GM18873 (cell line): ENCODE measurements around the gene KNSTRN.
A peak's percentile ranks its signal among the peaks of the same experiment; 100 is the strongest.

Source experiments
- ATAC-seq: cut with Tn5 transposase; IDR thresholded peaks from one replicate; pipeline ENCODE4 v1.9.1; 2021; ENCODE audit warnings: mild to moderate bottlenecking, moderate library complexity, moderate number of reproducible peaks; ENCODE audit not compliant: unreplicated experiment, low FRiP score

Gene KNSTRN

DNA sequence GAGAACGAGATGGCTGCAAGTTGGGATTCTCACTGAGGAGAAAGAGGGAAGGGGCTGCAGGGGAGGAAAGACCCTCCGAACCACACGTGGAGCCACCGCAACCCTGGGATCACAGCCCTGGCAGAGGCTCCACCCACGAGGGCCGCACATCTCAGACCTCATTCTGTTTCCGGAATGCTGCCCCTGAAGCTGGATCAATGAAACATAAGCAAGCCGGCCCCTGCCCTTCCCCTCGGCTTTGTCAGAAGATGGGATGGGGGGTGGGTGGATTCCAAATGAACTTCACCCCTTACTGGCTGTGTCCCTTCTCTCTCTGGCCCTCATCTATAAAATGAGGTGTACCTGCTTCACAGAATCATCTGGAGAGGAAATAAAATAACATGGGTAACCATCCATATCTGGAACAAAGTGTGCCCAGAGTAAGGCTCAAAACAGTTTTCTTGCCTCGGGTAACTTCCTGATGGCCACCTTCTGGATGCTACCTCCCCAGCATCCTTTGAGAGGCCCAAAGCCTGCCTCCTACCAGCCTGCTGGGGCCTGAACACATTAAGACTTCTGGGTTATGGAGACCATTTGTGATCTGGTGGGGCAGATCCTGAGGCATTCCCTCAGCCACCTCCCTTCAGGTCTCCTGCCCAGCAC is 37.2 kb upstream of the KNSTRN start:
- ATAC-seq: no peak

DNA sequence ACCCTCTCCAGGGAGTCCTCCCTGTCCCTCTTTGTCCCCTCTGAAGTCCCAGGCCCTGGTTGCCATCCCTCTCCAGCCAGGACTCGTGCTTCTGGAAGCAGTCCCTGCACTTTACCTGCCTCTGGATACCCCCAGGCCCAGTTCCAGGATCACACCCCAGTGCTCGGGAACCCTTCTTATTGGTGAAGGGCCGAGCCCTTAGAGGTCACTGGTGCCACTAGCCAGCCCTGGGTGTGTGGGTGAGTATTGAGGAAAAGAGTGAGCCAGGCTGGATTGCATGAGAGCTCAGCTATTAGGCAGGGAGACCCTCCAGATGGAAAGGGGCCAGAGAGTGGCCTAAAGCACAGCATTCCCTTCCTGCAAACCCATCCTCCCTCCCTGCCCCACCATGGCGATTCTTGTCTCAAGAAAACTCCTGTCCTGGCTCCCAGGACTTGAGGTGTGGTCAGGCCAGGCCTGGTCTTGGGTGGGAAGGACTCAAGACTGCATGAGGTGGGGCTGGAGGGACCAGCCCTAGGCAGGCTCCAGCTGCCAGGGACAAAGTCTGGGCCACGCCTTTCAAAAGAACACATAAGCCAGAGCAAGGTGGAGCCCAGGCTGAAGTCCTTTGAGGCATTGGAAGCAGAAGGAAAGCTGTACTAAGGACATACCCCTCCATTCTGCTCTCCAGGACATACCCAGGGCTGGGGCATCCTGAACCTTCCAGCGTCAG is 36.5 kb upstream of the KNSTRN start:
- no peak for ATAC-seq

DNA sequence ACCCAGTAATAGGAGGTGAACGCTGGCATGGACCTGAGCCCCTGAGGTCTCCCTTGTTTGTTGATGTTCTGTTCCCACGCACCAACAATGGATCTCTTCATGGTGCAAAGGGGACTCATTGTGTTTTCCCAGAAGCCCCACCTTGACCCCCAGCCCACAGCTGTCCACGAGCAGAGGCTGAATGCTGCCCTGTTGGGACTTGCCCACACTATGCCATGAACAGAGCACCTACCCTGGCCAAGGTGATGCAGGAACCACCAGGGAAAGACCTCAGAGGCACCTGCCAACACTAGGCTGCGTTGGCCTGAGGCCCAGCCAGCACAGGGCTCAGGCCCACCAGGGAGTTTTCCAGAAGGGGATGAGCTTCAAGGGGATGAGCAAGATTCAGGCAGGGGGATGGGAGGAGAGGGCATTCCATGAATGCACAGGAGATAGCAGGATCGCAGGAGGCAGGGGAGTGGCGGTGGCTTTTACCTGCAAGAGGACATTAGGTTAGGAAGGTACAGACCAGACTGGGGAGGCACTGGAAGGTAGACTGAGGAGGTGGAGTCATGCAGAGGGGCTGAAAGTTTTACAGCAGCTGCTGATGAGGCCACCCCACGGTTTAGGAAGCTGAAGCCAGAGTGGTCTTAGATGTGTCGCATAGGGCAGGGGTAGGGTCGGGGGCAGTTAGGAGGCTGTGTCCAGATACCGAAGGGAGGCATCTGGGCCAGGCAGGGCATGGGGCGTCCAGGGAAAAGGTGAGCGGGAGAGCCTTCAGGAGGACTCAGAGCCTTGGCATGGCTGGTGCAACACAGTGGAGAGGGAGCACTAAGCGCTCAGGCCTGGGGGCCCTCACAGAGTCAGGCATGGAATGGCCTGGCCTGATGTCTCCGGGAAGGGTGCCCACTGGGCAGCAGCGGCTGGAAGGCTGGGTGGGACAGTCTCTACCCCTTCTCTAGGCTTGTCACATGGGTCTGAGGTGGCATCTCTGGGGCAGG is 35.7 kb upstream of the KNSTRN start:
- no peak for ATAC-seq

DNA sequence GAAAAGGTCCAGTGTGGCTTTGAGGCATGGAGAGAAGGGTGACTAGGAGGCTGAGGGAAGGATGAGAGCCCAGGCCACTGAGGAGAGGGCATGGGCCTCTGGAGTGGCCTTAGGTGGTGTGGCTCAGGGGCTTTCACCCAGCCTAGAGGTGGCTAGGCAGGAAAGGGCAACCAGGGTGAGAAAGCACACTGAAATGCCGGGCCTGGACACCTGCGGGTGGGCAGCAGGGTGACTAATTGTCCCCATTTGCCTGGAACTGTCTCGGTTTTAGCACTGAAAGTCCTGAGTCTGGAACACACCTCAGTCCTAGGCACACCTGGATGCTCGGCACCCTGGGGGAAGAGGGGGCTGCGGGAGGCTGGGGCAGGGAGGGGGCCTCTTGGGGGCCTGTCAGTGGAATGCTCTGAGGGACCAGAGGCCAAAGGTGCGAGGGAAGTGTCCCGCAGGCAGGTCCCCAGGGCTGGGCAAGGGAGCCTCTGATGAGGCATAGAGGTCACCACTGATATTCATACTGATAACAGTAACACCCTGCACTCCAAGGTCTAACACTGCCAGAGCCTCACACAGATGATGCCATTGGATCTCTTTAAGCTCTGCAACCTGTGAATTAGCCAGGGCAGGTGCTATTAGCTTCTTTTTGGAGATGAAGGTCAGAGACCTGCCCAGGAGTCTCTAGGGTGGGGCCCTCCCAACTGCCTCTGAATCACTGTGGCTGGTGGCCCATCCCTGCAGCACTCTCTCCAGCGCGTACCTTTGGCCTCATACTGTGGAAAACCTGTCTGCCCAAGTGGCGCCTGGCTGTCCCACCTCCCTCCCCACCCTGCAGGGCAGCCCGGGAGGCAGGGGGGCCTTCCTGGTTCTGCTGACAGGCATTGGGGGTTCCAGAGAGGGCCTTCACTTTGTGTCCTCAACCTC is 34.7 kb upstream of the KNSTRN start:
- ATAC-seq: no peak

DNA sequence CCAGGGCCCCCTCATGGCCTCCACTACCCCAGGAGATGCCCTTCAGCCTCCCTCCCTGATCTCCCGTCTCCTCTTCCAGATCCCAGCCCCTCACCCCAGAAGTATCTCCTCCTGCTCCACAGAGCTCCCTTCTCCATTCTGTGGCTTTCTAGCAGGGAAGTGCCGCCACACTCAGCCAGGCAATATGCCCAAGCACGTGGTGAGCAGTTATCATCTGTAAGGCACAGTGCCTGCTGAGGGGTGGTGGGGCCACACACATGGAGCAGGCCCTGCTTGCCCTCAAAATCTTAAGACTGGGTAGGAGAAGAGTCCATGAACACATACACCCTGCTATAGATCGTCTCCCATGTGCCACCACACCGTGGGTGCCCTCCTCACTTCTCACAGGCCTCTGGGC is 34.0 kb upstream of the KNSTRN start:
- no peak for ATAC-seq

DNA sequence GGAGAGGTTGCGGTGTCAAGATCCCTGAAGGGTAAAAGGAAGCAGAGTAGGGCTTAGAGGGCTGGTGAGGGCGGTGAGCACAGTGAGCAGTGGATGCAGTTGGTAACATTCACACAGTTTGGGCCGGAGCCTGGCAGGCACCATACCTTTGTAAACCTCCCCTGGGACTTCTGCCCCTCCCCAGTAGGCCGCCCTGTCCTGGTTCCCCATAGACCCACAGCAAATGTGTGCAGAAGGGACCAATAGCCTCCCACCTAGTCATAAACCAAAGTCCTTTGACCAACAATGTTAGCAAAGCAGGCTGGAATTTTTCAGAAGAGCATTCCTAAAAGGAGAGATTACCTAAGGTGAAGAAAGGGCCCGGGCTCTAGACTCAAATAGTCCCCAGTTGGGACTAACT is 33.4 kb upstream of the KNSTRN start:
- no peak for ATAC-seq

DNA sequence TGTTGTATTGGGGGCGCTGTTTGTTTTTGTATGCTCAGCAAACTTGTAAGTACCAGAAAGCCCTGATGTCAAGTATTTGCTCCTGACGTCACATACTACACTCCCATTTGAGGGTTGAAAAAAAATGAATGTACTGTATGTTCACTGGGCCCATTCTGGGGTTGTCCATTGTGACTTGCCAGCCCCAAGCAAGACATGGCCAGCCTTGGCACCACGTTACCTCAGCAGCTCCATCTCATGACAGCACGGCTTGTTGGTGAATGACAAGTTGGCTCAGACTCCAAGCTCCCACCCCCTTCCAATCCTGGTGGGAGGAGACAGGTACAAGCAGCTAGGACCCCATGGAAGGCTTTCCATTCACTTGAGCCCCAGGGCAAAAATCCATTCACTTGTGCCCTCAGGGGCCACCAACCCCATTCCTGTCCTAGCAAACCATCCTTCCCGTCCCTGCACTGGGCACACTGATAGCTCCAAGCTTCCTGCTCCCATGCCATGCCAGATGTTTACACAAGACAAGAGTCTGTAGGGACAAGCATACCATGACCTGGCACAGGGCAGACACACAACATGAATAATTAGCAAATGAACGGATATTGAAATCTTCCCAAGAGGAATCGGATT is 30.1 kb upstream of the KNSTRN start:
- ATAC-seq: no peak

DNA sequence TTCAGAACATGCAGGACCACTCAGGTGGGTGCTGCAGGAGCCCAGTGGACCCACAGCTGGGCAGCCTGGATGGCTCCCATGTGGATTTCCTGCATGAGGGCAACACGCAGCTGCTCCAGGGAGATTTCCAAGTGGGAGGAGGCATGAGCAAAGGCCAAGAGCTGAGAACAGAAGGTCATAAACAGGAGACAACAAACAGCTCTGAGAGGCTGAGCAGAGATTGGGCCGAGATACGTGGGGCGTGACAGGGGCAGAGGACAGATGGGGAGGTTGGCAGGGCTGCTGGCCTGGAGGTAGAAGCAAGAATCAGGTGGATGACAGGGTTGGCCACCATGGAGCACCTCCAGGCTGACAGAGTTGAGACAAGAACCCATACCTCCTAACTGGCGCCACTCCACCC is 28.8 kb upstream of the KNSTRN start:
- no peak for ATAC-seq

DNA sequence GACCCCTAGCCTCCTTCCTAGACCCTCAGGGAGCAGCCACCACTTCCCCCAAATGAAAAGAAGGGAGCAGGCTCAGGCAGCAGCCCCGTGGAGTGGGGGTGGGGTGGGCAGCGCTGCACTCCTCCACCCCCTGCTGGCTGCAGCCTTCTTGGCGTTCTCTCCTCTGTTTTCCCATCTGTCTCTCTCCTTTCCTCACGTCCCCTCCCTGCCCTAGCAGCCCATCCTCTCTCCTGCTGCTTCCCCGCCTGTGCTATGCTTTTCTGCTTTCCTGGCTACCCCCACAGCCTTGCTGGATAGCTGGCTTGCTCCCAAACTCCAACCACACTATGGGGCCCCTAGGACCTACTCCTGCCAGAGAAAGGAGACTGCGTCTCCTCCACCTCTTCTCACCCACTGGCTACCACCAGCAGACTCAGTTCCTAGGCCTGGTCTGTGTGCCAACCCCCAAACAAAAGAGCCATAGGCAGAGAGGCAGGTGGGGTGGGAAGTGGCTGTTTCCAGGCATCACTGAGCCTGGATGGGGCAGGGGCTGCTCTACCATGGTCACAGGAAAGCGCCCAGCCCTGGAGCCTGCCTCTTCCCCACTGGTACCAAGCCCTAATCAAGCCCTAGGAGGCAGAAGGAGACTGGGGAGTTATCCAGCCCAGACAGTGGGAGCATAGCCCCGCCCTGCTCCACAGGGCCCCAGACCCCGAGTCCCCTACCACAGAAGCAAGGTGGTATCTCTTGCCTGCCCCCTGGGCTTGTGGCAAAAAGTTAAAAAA is 27.9 kb upstream of the KNSTRN start:
- no peak for ATAC-seq

DNA sequence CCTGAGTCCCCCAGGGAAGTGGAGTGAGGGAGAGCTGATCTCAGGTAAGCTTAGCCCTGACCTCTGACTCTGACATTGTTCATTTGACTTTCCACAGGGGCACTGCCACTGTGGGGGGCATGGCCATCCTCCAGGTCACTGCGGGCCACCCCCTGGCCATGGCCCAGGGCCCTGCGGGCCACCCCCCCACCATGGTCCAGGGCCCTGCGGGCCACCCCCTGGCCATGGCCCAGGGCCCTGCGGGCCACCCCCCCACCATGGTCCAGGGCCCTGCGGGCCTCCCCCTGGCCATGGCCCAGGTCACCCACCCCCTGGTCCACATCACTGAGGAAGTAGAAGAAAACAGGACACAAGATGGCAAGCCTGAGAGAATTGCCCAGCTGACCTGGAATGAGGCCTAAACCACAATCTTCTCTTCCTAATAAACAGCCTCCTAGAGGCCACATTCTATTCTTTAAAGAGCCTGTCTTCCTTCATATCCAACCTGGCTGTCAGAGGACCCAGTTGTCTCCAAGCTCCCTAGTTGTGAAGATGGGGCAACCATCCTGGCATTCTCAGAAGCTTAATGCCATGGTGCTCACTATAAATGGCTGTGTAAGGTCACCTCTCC is 26.4 kb upstream of the KNSTRN start:
- ATAC-seq: no peak

DNA sequence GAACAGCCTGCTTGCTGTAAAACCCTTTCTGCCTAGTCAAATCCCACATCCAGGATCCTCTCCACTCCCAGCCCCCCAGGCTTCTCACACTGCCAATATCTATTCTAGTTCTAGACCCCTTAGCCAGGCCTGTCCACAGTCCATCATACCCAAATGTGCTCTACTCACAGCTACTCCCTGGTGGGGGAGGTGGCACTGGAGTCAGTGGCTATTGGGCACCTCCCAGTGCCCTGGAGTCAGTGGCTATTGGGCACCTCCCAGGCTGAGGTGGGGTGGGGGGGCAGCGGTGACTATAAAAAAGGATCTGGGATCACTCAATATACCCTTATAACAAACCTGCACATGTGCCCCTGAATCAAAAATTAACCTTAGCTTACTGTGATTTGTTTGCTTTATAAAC is 25.3 kb upstream of the KNSTRN start:
- no peak for ATAC-seq

DNA sequence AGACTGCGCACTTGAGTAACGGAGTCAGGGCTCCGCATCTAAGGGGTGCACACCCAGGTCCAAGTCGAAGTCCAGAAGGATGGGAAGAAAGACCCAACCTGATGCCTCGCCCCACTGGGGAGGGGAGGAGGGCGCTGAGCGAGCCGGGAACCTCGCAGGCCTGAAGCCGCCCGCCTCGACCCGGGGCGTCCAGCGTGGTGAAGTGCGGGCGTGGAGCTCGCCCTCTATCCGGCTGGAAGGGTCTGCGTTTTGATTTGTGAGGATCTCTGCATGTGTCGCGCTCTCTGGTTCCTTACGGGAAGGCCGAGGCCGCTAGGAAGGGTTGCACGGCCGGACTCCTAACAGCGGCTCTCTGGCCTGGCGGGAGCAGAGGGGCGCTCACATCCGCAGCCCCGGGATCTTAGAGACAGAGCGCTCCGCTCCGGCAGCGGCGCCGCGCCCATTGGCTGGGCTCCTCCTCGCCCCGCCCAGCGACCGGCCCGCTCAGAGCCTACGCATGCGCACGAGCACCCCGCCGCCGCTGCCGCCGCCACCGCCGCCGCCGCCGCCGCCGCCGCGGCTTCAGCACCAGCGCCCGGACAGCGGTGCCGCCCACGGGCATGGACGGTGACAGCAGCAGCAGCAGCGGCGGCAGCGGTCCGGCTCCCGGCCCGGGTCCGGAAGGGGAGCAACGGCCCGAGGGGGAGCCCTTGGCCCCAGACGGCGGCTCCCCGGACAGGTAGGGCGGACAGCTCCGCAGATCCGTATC is 24.6 kb upstream of the KNSTRN start, which contains the start of gene DISP2:
TSS of gene DISP2 (plus strand) at position 497 of the 748 bp plus-strand sequence. CDS start at position 600, 103 bp downstream.
- peak; percentile 62 for ATAC-seq

DNA sequence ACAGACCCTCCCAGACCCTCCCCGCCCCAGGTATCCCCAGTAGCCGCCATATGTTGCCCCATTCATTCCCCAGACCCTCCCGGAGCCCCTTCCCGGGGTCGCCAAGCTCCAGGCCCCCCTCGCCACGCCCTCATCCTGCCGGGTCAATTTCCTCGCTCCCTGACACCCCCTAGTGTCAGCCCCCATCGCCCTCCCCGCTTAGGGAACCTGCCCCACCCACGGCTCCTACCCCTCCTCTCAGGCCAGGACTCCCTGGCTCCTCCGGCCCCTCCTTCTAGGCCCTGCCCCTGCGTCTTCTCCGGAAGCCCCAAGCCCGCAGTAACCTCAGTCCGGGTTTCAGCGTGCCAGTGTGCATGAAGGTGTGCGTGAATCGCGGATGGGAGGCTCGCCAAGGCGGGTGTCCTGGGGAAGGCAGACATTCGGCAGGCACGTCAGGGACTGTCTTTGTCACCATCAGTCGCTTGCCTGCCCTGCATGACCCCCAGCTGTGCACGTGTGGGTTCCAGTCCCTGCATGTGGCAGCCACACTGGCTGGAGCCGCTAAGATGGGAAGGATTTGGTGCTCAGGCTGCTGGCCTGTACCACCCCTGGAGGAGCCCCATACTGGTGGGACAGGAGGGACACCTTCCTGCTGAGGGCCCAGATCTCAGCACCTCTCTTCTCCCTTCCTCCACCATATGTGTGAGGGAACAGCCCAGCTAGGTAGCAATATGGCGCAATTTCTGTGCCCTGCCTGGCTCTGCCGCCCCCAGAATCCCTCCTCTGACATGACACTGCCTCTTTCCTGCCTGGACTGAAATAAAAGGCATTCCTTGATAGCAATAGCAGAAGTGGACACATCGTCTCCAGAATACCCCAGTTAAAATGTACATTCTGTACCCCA is 23.8 kb upstream of the KNSTRN start:
- ATAC-seq: no peak

DNA sequence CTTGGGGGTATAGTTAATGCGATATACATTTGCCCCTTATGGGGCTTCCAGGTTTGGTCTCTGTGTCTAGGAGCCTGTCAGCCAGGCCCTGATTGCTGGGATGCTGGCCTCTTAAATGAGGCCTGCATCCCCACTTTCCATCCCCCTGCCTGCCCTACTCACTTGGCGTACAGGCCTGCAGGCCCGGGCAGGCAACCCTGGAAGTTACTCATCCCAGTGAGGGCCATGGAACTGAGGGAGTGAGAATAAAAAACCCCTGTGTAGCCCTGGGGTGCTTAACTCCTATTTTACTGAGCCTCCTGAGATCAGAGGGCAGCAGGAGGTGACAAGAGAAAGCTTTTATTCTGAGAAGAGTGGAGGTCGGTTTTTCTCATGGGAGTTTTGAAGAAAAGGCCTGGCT is 22.5 kb upstream of the KNSTRN start:
- no peak for ATAC-seq

DNA sequence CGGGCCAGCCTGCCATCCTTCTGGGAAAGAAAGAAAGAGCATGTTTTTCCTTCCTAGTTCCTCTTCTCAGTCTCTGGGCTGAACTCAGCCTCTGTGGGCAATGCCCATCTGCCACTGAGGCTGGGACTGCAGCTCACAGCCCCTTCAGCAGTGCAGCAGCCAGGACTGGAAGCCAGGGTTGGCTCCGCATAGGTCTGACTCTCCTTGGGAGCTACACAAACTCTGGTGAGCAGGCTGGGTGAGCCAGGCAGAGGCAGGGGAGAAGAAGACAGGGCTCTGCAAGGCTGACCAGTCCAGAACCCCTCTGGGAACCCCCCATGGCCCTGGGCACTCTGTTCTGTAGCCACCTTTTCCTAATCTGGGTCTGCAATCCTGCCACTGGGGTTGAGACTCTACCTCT is 20.9 kb upstream of the KNSTRN start:
- ATAC-seq: no peak

DNA sequence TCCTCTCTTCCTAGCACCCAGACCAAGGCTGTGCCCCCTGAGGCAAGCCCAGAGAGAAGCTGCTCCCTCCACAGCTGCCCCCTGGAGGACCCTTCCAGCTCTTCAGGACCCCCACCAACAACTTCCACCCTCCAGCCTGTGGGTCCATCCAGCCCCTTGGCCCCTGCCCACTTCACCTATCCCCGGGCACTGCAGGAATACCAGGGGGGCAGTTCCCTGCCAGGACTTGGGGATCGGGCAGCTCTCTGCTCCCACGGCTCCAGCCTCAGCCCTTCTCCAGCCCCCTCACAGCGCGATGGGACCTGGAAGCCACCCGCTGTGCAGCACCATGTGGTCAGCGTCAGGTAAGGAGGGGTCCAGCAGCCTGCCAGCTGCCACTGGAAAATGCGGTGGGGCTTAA is 18.9 kb upstream of the KNSTRN start:
- ATAC-seq: no peak

DNA sequence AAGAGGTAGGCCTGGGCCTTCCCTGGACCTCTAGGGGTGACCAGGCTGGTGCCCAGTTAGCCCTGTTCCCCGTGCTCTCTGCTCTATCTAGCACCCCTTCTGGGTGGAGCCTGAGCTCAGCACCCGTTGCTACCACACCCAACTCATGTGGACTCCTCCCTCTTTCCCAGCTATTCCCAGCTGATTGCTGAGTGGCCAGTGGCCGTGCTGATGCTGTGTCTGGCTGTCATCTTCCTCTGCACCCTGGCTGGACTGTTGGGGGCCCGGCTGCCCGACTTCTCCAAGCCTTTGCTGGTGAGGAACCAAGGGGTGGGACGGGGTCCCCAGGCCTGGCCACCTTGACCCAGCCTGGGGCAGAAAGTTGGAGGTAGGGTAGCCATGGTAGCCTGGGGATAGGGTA is 18.3 kb upstream of the KNSTRN start:
- no peak for ATAC-seq
